CD14-positive monocyte (primary cell): ENCODE measurements around the gene UBR1. TPM values are rescaled to one million over a fixed set of nuclear protein-coding genes. Genes with fewer than 3 reads are reported as not detected.

Source experiments
- DNase-seq, 3 donors: peaks; one replicate each; pipeline ENCODE4 v3.0.0-alpha.2; 2011 to 2022
- H2AFZ ChIP-seq: 2 replicates; pipeline ENCODE4 v1.6.0; 2012; ENCODE audit warnings: mild to moderate bottlenecking, low read depth, low read length, inconsistent platforms; ENCODE audit not compliant: insufficient read depth, poor library complexity, severe bottlenecking
- H3K27ac ChIP-seq, 2 donors: 1 replicate in 1 of 2; 2 replicates in 1 of 2; pipeline ENCODE4 v1.5.1; 2012 to 2013; ENCODE audit warnings: low read length in 2 of 2, control low read depth in 1 of 2, inconsistent platforms in 1 of 2, low read depth in 1 of 2, mild to moderate bottlenecking in 1 of 2
- H3K27me3 ChIP-seq, 2 donors: one replicate each; pipeline versions ENCODE4 v1.6.0 to v1.6.1; 2011 to 2013; ENCODE audit warnings: low read length in 2 of 2; ENCODE audit not compliant: control insufficient read depth in 2 of 2, insufficient read depth in 2 of 2
- H3K36me3 ChIP-seq, 2 donors: replicated peaks in 1 of 2; 1 replicate in 1 of 2; 2 replicates in 1 of 2; pipeline versions ENCODE4 v1.5.1 to v1.6.1; 2012 to 2013; ENCODE audit warnings: low read length in 2 of 2, control low read depth in 1 of 2, inconsistent platforms in 1 of 2, mild to moderate bottlenecking in 1 of 2; ENCODE audit not compliant: insufficient read depth in 2 of 2, control insufficient read depth in 1 of 2
- H3K4me1 ChIP-seq, 2 donors: 1 replicate in 1 of 2; 2 replicates in 1 of 2; pipeline versions ENCODE4 v1.5.1 to v1.6.1; 2012 to 2013; ENCODE audit warnings: low read length in 2 of 2, control low read depth in 1 of 2, inconsistent platforms in 1 of 2, mild to moderate bottlenecking in 1 of 2, moderate library complexity in 1 of 2; ENCODE audit not compliant: insufficient read depth in 2 of 2, control insufficient read depth in 1 of 2
- H3K4me2 ChIP-seq: replicated peaks from 2 replicates; pipeline ENCODE3; 2012; ENCODE audit warnings: low read length, moderate library complexity, mild to moderate bottlenecking; ENCODE audit not compliant: poor library complexity, severe bottlenecking; ENCODE audit errors: extremely low read depth
- H3K4me3 ChIP-seq, 3 experiments: fragments of 200-600 bp in 1 of 3; sonication (generic) in 1 of 3; replicated peaks in 1 of 3; 1 replicate in 2 of 3; 2 replicates in 1 of 3; pipeline ENCODE4 v1.5.1; 2011 to 2013; ENCODE audit warnings: low read length in 3 of 3, mild to moderate bottlenecking in 3 of 3, control low read depth in 2 of 3, low read depth in 2 of 3, inconsistent platforms in 1 of 3, moderate library complexity in 1 of 3
- H3K79me2 ChIP-seq: 2 replicates; pipeline ENCODE4 v1.6.0; 2012; ENCODE audit warnings: mild to moderate bottlenecking, control low read depth, inconsistent platforms, low read length, moderate library complexity; ENCODE audit not compliant: insufficient read depth
- H3K9ac ChIP-seq: 2 replicates; pipeline ENCODE4 v1.6.0; 2017; ENCODE audit warnings: low read length, mild to moderate bottlenecking; ENCODE audit not compliant: insufficient read depth, poor library complexity, severe bottlenecking
- H3K9me3 ChIP-seq, 2 donors: replicated peaks in 1 of 2; 1 replicate in 1 of 2; 2 replicates in 1 of 2; pipeline versions ENCODE4 v1.5.1 to v1.6.1; 2012 to 2013; ENCODE audit warnings: low read length in 2 of 2, control low read depth in 1 of 2; ENCODE audit not compliant: control insufficient read depth in 1 of 2, insufficient read depth in 1 of 2
- H4K20me1 ChIP-seq: 2 replicates; pipeline ENCODE4 v1.6.0; 2012; ENCODE audit warnings: mild to moderate bottlenecking, low read length, control low read depth, moderate library complexity; ENCODE audit not compliant: insufficient read depth
- H3K27ac Mint-ChIP-seq, 7 donors: one replicate each; pipeline ENCODE4 v1.8.0; 2020; ENCODE audit warnings: mild to moderate bottlenecking in 7 of 7, mixed read lengths in 7 of 7, moderate library complexity in 6 of 7, inconsistent platforms in 2 of 7
- H3K27me3 Mint-ChIP-seq, 3 donors: one replicate each; pipeline ENCODE4 v1.8.0; 2021 to 2022; ENCODE audit warnings: low read depth in 3 of 3, mild to moderate bottlenecking in 3 of 3, mixed read lengths in 3 of 3, moderate library complexity in 3 of 3, inconsistent platforms in 1 of 3
- H3K36me3 Mint-ChIP-seq, 2 donors: one replicate each; pipeline ENCODE4 v1.8.0; 2020; ENCODE audit warnings: mixed read lengths in 2 of 2, inconsistent platforms in 1 of 2, mild to moderate bottlenecking in 1 of 2
- H3K4me1 Mint-ChIP-seq: one replicate; pipeline ENCODE4 v1.8.0; 2020; ENCODE audit warnings: mild to moderate bottlenecking, mixed read lengths
- H3K4me3 Mint-ChIP-seq, 2 donors: one replicate each; pipeline ENCODE4 v1.8.0; 2020; ENCODE audit warnings: mild to moderate bottlenecking in 2 of 2, mixed read lengths in 2 of 2, moderate library complexity in 1 of 2
- H3K9me3 Mint-ChIP-seq, 7 donors: one replicate each; pipeline ENCODE4 v1.8.0; 2020 to 2022; ENCODE audit warnings: mixed read lengths in 7 of 7, mild to moderate bottlenecking in 6 of 7, moderate library complexity in 6 of 7, inconsistent platforms in 2 of 7
- WGBS: methylation state at CpG from one replicate; pipeline ENCODE4 v1.1.5; 2013; ENCODE audit warnings: missing lambda C conversion rate; ENCODE audit not compliant: insufficient coverage; 5-methylcytosine and 5-hydroxymethylcytosine counted together
- intact Hi-C, 2 donors: fragments of 100-400 bp; cut with micrococcal nuclease; formaldehyde crosslinking; loops; one replicate each; pipeline versions ENCODE4 v1.15.0 to v1.15.1; 2023
- polyA plus RNA-seq, 3 donors: library from polyadenylated mRNA; depleted of rRNA in 1 of 3; unstranded in 2 of 3; stranded (reverse) in 1 of 3; fragments of 300-500 nt in 2 of 3; fragments of >200 nt in 1 of 3; fragmentation: Illumina TruSeq in 2 of 3; gene quantifications; 1 replicate in 2 of 3; 2 replicates in 1 of 3; pipeline ENCODE4 v1.2.3, GENCODE V29; 2012 to 2021
- TF ChIP-seq, protein P1 (sequence below): fragments of 200-600 bp; IDR thresholded peaks from one replicate; pipeline ENCODE4 v1.8.0; 2022; ENCODE audit warnings: antibody characterized with exemption, mild to moderate bottlenecking

The UBR1 gene
- polyA plus RNA-seq, 3 donors, result 5.1 to 7.9 (median 6.3) TPM

DNA sequence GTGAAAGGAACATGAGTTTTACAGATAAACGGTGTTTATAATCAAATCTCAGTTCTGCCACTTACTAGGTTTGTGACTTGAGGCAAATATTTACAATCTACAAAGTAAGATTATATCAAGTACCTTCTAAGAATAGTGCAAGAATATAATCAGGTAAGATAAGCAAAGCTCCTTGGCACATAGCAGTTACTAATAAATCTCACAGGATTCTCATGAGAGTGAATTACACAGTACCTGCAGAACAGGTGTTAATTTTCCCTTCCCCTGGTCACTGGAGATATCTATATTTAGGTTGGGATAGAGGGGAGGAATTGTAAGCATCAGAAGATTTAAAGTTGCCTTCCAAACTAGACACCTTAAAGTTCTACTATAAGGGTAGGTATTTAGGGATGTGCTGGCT is 53.0 kb downstream of the UBR1 start:
- Mint-ChIP-seq H3K36me3 (peaks cover 81 to 86% of the 10 kb centered on the region in 2 donors), H3K4me1 (no peaks in the 10 kb centered on the region), H3K9me3 (no peaks in the 10 kb centered on the region), H3K4me3 (no peak overlapping the region), H3K27me3 (no peaks in the 10 kb centered on the region), H3K27ac (no peak overlapping the region)
- Histone ChIP-seq H3K9ac (no peak overlapping the region), H3K36me3 (peaks cover 81 to 99% of the 10 kb centered on the region in 2 donors), H3K9me3 (no peaks in the 10 kb centered on the region), H3K4me2 (no peak overlapping the region), H3K4me1 (no peaks in the 10 kb centered on the region), H2AFZ (no peak overlapping the region), H3K4me3 (no peak overlapping the region), H3K27ac (no peak overlapping the region), H3K79me2 (no peaks in the 10 kb centered on the region), H3K27me3 (no peaks in the 10 kb centered on the region), H4K20me1 (no peaks in the 10 kb centered on the region)
- no peak for DNase-seq
- intact Hi-C loops, result no loop called here
- TF ChIP-seq, protein P1, sequence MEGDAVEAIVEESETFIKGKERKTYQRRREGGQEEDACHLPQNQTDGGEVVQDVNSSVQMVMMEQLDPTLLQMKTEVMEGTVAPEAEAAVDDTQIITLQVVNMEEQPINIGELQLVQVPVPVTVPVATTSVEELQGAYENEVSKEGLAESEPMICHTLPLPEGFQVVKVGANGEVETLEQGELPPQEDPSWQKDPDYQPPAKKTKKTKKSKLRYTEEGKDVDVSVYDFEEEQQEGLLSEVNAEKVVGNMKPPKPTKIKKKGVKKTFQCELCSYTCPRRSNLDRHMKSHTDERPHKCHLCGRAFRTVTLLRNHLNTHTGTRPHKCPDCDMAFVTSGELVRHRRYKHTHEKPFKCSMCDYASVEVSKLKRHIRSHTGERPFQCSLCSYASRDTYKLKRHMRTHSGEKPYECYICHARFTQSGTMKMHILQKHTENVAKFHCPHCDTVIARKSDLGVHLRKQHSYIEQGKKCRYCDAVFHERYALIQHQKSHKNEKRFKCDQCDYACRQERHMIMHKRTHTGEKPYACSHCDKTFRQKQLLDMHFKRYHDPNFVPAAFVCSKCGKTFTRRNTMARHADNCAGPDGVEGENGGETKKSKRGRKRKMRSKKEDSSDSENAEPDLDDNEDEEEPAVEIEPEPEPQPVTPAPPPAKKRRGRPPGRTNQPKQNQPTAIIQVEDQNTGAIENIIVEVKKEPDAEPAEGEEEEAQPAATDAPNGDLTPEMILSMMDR, result no peak
- no CpG with 5 or more reads among the region's 1 CpG for WGBS

DNA sequence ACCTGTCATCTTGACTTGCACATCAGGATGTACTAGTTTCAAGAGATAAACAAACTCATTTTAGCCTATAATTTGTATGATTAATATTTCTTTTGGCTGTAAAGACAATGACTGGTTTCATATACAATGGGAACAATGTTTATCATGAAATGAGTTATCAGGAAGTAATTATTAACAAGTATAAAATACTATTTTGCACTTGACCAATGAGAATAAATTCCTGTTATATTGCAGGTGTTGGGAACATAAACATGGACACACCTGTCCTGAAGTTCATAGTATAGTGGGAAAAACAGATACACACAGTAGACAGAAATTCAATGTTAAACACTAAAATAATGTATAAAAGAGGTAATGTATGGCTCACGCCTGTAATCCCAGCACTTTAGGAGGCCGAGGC is 56.9 kb downstream of the UBR1 start:
- Histone ChIP-seq H3K27ac (no peak overlapping the region), H3K27me3 (no peaks in the 10 kb centered on the region), H3K9ac (no peak overlapping the region), H3K36me3 (peaks cover 75 to 97% of the 10 kb centered on the region in 2 donors), H3K79me2 (no peaks in the 10 kb centered on the region), H4K20me1 (no peaks in the 10 kb centered on the region), H3K4me3 (no peak overlapping the region), H3K9me3 (no peaks in the 10 kb centered on the region), H2AFZ (no peak overlapping the region), H3K4me2 (no peak overlapping the region), H3K4me1 (no peaks in the 10 kb centered on the region)
- WGBS, result no CpG with 5 or more reads among the region's 2 CpGs
- TF ChIP-seq, protein P1, result no peak
- peaks cover 79 to 87% of the 10 kb centered on the region in 2 donors for H3K36me3 Mint-ChIP-seq
- no peak overlapping the region for H3K27ac Mint-ChIP-seq
- no peak for DNase-seq
- intact Hi-C loops, result no loop called here
- no peaks in the 10 kb centered on the region for H3K9me3 Mint-ChIP-seq
- no peak overlapping the region for H3K4me3 Mint-ChIP-seq
- H3K27me3 Mint-ChIP-seq, result no peaks in the 10 kb centered on the region
- H3K4me1 Mint-ChIP-seq, result no peaks in the 10 kb centered on the region
